HG03460 (cell line): ENCODE measurements around the gene ROBO1.
"Not testable (repeated sequence)": the region's sequence is repeated elsewhere in the genome, so short reads cannot be mapped to it uniquely, and the experiment has no call there.

Experiments used
- ATAC-seq: cut with Tn5 transposase; IDR thresholded peaks from one replicate; pipeline ENCODE4 v1.9.1; 2021; ENCODE audit not compliant: unreplicated experiment

Gene ROBO1

DNA sequence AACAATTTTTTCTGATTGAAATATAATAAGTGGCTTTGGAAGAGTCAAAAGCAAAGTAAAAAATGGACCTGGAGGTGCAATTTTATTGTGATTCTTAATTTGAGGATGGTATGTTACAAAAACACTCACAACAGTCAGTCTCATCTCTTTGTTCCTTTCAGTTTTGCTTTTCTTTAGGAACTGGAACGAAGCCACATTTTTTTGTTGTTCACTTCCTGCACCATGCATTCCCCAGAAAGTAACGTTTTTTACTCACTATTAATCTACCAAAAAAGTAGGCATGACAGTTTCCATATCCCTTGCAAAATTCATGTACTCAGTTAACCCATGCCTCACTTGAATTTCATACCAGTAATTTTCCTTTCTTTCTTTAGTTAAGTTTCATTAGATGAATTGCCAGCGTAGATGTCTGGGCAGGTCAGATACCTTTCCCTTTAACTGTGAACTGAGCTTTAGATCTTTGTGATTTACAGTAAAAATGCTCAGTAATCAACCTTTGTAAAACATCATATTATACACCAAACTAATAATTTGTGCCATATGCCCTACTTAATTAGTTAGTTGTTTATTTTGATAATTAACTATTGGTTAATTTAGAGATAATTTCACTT lies 384.3 kb downstream of the ROBO1 start:
- no peak for ATAC-seq

DNA sequence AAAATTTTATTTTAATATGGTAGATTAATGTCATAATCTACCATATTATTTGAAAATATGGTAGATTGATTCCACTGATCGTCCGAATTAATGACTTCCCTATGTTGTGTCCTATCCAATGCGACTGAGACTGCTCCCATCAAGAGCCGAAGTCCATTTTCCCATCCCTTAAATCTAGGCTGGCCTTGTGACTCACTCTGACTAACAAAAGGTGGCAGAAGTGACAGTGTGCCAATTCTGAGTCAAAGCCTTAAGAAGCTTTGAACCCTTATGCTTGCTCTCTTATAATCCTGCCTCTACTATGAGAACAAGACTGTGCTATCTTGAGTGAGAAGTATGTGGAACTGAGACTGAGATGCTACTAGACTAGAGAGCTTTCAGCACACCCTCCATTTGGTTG lies 387.2 kb downstream of the ROBO1 start:
- no peak for ATAC-seq

DNA sequence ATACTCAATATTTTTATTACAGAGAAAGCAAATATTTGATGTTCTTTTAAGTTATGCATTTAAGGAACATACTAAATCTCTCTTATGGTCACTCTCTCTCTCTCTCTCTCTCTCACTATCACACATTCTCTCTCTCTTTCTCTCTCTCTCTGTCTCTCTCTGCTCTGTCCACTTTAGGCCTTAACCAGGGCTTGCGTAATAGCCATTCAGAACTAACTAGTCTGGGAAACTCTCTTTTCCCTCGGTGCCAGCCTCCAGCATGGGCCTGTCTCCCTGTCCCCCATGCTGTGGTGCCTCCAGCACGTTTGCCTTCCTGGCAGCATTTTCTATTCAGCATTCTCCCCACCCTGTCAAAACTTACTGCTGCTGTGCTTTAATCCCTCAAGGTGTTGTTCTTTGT lies 389.7 kb downstream of the ROBO1 start:
- no peak for ATAC-seq

DNA sequence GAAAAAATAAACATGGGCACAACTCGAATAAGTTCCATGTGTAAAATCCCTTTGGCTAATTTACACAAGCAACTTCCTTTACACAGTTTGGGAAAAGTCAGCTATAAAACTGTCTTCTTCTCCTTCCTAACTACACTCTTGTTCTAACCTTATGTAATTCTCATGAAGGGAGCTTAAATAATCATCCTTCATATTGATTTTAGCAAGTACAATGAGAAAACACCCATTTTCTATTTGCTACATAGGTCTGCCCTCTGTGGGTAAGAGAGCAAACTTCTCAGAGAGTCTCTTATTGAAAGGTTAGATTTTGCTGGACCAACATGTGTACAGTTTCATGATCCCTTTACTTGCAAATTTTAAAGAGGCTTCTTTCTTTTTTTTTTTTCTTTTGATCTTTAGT lies 398.5 kb downstream of the ROBO1 start:
- ATAC-seq: no peak

DNA sequence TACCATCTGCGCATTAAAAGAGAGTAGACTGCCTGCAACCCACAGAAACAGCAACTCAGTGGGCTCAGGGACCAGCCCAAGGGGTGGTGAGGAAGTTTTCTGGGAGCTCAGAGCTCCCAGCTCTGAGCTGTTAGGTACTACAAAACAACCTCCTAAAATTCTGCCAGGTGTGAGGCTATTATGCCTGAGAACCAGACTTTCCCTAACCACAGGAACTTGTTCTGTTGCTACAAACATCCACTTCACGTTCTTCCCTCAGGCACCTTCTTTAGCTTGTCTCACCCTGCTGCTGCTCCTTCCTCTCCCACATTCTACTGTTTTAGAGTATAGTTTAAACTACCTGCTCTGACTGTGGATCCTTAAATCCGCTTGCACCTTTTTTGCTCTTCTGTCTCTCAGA lies 399.4 kb downstream of the ROBO1 start:
- no peak for ATAC-seq

DNA sequence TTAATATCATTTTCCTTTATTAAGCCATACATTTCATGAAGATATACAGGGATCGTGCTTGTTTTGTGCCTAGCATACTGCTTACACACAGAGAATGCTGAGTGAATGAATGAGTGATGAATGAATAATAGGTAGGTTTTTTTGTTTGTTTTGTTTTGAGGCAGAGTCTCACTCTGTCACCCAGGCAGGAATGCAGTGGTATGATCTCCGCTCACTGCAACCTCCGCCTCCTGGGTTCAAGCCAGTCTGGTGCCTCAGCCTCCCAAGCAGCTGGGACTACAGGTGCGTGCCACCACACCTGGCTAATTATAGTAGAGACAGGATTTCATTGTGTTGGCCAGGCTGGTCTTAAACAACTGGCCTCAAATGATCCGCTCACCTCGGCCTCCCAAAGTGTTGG lies 400.0 kb downstream of the ROBO1 start:
- ATAC-seq: no peak

DNA sequence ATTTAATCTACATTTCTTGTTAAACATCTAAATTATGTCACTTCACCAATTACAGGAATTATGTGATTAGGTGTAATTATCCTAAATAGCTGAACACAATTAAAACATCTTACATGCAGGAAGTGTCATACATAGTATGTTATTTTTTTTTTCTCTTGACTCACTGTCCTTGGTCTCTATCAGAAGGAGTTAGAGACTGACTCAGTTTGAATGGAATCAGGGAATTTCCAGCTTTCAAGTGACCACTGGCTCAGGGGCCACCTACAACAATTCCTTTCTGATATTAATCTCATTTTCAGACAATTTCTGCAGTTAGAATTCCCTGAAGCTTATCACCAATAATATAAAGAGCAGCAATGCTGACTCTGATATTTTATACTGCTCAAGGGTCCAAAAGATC lies 400.7 kb downstream of the ROBO1 start:
- ATAC-seq: no peak

DNA sequence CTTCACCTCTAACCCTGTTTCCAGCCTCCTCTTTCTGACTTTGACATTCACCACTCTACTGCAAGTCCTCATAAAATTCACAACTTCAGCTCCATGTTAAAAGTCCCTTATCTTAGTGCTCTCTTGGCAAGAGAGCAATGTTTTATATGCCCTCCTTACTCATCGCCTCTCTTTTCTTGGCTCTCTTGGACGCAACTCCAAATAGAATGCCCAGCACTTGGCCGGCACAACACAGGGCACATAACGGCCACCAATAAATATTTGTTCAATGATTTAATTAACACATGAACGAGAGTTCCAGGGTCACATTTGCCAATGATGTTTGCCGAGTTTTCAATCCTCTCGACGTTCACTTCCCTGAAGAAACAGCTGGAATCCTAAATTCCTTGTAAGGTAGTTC lies 401.4 kb downstream of the ROBO1 start:
- ATAC-seq: no peak

DNA sequence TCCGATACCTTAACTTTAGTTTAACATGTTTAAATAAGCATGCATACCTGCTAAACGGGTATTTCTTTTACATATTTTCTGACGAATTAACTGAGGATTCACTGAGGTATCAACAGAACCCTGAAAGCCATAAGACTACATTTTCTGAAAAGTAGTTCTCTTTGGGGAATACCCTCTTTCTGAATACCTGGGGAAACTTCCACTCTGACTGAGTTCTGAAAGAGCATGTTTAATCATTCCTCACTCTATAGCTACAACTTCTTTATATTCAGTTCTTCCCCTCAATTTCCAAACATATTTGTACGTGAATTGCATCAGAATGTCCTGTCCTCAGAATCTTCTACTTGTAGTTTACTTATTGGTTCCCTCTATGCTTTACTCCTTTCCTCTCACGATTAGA lies 403.0 kb downstream of the ROBO1 start:
- no peak for ATAC-seq

DNA sequence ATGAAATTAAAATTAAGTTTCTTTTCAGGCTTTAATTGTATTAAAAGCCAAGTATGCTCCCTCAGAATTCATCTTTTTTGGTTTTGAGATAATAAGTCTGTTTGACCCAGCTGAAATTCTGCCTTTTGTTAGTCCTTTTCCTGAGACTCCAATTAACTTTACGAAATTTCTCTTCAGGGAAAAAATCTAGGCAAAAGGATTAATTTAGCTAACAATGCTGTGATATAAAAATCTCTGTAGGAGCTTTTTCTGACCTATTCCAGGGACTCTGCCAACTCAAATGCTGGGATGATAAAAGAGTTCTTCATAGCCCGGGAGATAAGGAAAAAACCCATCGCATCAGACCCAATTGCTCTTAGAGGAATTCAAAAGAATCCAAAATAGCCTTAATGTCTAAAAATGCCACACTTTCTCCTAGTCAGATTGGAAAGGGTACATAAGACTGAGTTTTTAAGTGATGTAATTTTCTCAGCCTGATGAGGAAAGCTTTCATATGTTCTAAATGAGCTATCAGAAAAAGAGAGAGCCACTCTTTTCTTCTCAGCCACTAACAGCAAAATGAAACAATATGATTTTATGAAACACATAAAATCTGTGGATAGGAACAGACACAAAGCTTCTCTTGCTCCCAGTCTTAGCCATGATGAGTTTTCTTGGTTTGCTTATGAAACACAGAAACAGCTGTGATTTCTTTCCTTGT lies 405.1 kb downstream of the ROBO1 start:
- no peak for ATAC-seq

DNA sequence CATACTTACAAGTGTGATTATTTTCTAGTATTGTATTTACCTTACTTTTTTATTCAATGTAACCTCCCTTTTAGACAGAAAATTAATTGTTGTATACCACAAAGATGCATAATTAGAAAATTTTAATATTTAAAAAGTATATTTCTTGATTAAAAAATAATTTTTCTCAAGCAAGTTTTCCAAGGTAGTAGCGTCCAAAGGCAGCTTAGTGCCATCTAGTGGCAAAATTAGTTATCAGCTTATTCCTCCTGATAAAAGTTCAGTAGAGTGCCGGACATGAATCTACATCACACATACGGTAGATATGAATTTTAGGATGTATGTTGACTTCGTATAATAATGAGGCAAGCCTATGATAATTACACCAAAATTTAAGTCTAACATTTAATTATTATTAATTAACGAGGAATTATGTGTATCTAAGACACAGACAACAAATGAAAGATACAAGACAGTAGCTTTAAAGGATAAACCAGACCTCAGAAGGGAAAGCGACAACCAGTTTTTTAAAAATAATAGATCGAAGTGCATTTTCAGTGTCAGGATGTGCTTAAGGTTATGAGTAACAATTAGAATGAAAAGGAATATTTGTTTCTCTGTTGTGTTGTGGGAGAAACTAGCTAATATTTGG lies 405.9 kb downstream of the ROBO1 start:
- ATAC-seq: peak; percentile 74

DNA sequence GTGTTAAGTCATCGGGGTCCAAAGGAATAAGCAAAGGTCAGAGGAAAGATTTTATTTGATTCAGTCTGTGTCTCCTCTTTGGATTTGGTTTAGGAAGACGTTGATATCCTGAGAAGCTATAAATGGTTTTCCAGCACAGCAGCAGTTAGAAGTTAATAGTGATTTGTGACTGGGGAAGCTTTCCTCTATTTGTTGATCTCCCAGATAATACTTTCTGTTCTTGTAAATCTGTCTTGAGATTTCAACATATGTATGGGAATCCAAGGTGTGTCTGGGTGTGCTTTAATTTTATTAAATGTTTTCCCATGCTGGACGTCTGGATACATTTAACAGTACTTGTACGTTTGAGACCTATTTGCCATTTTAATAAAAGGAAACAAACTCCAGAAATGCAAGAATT lies 409.5 kb downstream of the ROBO1 start:
- ATAC-seq: no peak

DNA sequence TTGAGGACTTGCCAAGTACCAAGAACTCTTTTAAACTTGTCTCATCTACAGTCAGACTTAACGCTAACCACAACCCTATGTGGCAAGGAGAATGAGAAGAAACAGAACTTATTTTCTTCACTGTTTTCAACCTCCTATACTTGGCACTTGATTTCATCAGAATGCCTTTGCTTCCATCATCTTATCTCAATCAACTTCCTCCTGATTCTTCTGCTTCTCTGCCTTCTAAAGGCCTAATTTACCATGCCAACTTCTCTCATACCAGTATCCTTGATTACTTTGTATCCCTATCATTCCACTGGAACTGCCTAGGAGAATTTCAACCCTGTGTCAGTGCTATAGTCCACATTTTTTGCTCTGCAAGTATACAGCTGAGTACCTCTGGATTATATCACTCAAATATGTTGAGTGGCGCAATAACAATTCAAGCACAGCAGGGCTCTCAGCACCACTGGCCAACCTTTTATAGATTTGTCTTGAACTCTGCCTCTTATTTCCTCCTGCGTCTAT lies 413.6 kb downstream of the ROBO1 start:
- ATAC-seq: no peak

DNA sequence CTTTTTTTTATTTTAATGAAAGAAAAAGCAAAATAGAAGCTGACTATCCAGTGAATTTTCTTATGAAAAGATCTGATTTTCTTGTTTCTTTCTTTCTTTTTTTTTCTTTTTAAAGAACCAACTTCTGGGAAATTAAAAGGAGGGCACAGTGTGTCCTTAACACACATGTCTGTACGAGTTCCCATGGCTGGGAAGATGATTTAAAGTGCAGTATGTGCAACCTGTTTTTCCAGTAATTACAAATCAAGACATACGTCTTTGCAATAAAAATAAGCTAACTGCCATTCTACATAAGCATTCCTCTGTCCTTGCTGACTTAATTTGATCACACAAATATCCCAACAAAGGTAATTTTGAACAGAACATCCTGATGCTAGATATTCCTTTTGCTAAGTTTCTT lies 416.1 kb downstream of the ROBO1 start:
- no peak for ATAC-seq

DNA sequence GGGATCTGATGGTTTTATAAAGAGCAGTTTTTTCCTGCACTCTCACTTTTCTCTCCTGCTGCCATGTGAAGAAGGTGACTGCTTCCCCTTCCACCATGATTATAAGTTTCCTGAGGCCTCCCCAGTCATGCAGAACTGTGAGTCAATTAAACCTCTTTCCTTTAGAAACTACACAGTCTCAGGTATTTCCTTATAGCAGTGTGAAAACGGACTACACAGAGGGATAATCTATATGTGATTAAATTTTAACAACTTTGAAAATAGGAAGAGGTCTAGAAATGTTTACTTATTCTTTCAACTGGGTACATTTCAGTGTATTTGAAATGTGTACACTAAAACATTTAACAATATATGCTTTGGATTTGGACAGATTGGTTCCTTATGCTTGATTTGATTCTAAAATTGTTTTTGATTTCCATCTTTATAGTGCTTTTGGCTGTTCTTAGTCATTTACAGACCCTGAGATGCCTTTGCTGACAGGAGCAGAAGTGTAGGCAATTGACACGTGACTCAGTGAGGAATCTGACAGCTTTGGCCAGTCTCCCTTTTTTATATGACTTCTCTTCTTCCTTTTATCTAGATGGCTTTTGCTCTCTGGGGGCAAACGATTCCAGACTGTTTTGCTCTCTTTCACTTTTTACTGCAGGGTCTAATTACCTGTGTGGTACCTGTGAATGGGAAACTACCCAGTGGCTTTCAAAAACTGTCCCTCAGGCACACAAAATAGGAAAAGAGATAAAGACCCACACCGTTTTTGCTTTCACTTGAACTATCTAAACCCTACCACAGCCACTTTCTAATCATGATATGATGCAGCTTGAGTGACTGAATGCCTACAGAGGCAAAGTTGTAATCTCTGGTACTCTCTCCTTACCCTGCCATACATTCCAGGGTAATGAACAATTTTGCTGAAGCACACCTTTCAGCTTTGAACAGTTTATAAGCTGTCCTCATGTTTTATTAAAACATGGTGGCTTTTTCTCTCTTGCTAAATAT lies 422.6 kb downstream of the ROBO1 start:
- no peak for ATAC-seq

DNA sequence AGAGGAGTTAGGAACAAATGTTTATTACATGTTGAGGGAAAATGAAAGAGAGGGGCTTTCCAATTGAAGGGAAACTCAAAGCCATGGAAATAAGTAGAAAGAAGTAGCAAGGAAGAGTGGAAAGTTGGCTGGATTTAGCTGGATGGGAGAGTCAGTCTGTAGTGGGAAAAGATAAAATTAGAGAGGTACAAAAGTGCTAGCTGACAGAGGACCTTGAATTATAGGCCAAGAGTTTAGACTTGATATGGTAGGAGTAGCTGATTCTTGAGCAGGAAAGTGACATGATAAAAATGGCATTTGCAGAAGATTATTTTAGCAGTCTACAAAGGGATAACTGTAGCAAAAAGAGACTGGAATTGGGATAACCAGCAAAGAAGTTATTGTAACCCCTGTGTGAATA lies 425.8 kb downstream of the ROBO1 start:
- no peak for ATAC-seq

DNA sequence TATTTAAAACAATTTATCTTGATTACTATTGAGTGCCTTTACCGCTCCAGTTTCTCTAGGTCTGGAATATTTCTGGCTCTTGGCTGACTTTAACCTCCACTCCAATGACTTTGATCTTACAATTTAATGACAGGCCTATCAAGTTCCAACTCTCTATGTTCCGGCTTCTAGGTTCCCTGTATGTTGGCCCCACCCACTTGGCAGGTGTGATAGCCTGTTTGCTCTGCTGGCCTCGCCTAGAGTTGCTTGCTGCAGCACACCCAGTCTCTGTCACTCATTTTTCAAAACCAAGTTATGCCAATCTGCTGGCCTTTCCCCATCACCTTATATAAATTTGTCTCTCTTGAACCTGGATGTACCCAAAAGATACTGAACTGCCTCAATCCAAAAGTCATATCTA lies 428.0 kb downstream of the ROBO1 start:
- ATAC-seq: no peak

DNA sequence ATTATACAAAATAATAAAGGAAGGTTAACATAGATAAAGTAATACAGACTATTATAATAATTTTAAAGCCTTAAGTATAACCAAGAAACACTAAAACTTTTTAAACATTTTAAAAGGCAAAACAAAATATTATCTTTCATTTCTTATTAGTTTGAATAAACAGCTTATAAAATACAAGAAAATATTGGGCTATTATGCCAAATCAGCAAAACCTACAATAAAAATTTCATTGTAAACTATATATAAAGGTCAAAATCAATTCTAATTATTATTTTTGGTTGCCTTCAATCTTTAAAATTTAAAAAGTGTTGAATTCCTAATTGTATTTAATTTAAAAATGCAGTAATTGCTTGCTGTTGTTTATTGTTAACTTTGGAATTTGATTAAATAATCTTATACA lies 430.0 kb downstream of the ROBO1 start:
- no peak for ATAC-seq

DNA sequence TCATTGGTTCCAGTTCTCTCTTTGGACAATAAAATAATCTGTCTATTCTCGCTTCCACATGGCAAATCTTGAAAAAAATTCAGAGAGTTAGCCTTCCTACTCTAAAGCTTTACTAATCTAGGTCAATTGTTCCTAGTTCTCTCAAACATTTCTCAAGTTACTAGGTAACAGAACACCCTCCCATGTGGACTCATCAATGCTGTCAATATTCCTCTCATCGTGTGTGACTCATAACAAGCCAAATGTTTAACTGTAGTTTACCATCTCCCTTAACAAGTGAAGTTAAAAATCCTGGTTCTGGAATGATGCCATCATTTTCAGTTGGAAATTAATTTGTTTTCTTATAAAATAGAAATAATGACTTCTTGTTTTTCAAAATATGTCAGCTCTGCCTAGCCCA lies 438.6 kb downstream of the ROBO1 start:
- no peak for ATAC-seq

DNA sequence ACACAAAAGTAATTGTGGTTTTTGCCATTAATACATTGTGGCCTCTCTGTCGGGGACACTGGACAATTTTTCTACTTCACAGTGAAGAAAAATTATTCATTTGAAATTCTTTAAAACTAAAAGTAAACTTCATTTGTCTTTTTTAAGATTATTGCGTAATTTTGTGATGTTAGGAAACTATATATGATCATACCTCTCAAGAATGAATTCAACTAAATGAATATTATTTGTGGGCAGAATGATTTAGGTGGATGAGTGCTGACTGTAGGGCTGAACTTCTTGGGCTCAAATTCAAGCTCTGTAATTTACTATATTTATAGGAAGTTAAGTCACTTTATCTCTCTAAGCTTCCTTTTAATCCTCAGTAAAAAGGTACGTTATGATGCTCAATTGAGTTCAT lies 441.2 kb downstream of the ROBO1 start:
- no peak for ATAC-seq

DNA sequence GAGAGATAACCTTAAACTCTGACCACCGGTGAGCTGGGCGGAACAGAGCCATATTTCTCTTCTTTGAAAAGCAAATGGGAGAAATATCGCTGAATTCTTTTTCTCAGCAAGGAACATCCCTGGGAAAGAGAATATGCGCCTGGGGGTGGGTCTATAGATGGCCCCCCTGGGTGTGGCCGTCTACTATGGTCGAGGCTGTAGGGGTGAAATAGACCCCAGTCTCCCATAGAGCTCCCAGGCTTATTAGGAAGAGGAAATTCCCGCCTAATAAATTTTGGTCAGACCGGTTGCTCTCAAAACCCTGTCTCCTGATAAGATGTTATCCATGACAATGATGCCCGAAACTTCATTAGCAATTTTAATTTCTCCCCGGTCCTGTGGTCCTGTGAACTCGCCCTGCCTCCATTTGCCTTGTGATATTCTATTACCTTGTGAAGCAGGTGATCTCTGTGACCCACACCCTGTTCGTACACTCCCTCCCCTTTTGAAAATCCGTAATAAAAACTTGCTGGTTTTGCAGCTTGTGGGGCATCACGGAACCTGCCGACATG lies 441.9 kb downstream of the ROBO1 start:
- not testable (repeated sequence) for ATAC-seq
